GM19240 (cell line): ENCODE data around the gene PHOX2B.

Source experiments
- DNase-seq: peaks from one replicate; pipeline ENCODE4 v3.0.0; 2011; ENCODE audit warnings: low spot score; ENCODE audit not compliant: insufficient read length

Gene PHOX2B

DNA sequence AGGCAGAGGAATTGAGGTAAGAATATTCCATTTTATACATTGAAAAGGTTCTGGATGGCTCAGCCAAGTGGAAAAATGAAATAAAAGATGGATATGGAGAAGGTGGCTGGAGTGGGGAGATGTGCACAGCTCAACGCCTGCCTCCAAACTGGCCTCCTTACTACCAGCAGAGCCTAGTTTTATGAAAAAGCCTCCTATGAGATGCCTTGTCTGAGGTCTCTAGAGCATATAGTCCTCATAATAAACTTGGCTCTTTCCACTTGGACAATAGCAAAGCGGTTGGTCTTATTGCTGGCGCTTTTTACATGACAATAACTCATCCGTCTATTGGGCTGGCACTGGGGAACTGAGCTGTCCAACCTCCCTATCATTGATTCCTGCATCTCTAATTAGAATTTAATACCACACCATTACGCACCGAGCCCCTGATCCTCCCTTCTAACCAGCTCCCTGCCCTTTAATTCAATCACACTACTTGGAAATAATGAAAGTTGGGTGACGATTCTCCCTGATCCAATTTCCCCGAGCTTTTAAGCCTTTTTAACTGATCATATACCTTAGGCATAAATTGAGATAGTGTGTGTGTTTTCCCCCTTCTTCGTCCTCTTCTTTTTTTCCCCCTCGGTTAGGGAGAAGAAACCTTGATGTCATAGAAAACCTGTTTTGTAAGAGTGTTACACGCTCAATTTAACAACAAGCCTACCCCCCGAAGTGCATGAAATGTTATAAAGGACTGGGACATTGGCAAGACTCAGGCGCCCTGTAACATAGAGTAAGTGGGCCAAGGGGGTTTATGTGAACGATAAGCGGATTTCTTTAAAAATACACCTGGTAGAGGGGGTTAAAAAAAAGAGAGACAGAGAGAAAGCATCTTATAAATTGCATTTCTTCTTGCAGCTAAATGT, at the start of gene PHOX2B:
TSS of gene PHOX2B (minus strand) at position 155 of the 905 bp plus-strand sequence. CDS start at position 40, 115 bp downstream.
- DNase-seq: no peak

DNA sequence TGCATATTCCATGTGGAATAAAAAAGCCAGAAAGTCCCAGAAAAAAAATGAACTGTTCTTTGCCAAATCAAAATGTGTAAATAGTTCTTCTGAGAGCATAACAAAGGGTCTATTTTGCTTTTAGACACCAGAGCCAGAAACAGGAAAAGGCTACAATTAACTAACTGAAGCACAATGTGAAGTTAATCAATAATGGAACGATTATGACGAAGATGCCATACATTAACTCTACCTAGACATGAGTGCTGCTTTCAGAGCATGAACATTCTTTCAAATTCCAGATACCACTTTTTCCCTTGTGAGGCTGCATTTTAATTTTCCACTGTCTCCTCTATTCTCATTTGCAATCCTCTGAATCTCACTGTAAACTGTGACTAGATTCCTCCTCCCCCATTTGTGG, 48.7 kb upstream of the PHOX2B start:
- no peak for DNase-seq

DNA sequence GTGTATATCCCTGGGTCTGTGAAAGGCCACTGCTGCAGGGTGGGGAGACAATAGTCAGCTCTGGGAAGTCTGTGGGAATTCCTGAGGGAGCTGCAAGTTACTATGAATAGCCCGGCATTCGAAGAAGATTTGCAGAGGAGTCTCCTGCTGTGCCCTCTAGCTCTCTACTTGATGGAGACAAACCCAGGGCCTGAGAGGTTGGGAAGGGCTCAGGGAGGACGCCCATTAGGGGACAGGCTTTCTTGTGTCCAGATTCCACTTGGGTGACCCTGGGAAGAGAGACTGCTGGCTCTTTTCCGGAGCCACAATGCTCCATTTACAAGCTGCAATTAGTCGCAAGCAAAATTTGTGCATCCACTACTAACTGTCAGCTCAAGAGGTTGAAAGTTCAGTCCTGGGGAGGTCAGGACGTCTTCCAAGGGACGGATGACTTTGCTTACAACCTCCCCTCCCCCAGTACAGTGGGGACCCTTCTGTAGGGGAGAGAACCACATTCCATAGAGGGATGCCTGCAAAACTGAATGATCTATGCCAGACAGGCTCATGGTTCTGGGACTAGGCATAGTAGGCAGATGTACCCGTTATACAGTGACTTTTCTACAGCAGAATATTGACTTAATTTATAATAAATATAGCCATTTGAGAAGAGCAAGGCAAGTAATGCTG, 48.2 kb upstream of the PHOX2B start:
- DNase-seq: no peak

DNA sequence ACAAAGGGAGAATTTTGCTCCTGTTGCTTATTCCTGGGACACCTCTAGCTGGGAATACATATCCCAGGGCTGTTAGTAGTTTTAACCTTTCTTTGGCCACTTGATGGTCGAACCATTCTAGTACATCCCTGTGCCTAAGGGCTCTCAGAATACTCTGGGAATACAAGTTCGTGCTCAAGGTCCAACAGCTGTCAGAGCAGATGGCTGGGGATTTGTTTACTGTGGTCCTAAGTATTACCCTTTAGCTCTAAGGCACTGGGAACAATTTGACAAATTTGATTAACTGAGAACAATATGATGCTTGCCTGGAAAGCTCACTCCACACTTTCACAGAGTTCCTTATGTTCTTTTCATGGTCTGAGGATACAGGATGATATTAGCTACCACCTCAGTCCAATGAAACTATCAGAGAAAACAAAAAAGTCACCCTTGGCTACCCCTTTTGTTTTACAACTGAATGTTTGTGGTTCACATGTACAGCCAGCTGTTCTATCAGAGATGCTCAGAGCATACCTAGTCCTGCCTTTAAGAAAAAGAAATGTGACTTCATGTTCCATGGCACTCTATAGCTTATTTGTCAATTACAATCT, 47.4 kb upstream of the PHOX2B start:
- no peak for DNase-seq

DNA sequence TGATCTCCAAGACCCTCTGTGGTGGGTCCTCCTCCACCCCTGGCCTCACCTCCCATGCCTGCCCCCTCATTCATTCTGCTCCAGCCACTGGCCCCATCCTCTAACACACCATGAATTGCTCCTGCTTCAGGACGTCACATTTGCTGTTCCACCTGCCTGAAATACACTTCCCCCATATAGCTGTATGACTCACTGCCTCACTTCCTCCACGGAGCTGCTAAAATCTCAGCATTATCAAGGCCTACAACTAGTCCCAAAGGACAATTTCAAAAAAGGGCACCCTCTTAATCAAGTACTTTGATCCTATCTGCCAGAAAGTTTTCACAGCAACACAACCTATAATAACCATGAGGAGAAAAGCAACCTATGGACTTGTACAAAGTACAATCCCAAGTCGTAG, 43.6 kb upstream of the PHOX2B start:
- DNase-seq: no peak

DNA sequence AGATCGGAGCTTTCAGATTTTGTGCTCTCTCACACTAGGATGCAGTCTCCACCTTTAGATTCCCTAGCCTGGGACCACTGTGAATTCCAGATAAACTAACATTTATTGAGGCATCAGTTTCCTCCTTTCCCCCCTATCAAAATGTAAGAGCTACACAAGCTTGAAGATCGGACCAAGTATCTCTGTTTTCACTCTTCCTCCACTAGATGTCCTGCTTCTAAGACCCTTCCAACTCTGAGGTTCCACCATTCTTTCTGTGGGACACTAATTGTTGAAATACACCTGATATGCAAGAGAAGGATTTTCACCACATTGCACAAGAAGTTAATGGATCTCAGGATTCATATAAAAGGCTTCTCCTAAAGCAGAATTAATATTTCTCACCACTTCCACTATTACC, 43.0 kb upstream of the PHOX2B start:
- no peak for DNase-seq

DNA sequence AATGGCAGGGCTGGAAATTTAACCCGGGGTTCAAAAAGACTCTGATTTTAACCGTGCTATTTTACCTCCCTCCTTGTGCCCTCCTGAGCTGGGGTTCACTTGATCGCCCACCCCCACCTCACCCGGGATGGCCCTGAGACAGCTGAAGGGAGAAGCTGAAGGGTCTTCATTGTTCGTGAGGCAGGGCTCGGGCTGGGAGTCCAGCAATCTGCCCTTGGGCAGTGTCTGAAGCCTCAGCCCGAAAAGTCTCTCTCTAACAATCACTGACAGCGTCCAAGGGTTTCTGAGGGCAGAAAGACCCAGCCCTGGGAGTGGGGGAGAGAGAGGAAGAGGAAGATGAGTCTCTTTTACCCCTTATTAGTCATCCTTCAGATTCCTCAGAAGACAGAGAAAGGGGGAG, 39.4 kb upstream of the PHOX2B start:
- DNase-seq: no peak

DNA sequence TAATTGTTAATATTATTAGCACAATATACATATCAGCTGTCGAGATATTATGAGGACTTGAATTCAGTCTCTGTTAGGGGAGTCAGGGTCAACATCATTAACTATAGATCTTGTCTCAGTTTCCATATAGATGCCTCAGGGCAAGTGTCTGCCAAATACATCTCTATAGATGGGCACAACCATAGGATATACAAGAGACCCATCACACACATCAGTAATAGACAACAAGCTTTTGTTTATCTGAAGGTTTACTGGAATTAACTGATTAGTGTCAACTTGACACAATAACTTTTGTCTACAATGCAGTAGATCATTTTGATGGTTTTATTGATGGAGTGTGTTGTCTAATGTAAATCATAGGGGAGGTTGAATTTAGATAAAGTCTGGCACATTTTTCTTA, 37.1 kb upstream of the PHOX2B start:
- no peak for DNase-seq

DNA sequence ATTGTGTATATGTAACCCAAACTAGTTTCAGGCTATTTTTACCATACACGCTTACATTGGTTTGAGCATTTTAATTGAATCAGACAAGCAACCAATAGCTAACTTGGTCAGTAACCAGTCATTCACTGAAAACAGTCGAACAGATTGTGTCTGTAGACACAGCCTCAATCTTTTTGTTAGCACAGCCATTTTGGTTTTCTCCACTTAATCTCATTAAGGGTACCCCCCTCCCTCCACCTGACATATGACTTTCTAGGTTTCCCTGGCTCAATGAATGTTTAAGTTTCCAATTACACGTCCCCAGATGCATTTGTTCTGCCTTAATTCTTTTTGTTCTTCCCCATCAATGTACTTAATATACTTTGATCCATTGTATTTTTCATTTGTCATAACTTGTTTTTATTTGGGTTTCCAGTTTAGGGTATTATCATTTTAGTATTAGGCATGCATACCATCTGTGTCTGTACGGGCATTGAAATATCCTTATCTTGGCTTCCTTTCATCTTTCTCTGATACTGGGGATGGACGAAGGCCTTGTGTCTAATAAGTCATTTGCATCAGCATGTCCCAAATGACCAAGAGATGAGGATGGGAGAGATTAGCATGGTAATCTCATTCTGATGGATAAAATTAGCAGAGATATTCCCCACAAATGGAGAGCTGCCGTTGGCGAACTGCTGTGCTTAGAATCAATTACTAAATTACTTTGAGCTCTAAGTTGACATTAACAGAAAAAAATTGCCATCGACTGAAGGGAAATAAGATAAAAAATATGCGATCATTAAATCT, 35.9 kb upstream of the PHOX2B start:
- DNase-seq: no peak

DNA sequence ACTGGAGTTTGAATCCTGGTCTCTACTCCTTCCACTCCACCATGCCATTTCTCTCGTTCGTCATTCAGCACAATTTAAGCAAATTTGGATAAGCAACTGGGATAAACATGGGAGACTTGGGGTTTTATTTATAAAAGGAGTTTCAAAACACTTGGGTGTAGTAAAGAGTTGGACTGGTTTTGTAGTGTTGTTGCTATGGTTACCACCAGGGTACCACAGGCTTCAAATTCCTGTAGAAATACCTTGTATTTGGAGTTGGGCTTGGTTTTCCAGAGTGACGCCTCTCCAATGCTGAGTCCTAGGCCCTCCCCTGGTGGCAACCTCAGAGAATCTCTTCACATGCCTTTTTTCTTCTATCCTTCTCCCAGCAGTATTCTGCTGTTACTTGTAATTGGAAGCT, 27.9 kb upstream of the PHOX2B start:
- DNase-seq: no peak

DNA sequence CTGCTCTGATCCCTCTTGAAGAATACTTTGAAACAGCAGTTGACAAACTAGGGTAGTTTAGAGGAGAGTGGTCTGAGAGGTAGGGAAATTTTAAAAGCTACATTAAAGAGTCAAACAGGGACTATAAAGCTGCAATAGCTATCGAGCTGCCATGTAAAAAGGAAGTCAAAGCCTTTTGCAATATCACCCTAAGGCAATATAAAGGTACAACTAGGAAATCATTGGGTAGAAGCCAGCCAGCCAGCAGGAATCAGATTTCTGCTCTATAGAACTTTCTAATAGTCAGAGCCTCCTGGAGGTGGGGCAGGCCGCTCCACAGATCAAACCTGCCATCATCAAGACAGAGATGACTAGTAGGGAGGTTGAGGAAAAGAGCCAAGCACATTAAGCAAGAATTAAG, 15.2 kb upstream of the PHOX2B start:
- no peak for DNase-seq

DNA sequence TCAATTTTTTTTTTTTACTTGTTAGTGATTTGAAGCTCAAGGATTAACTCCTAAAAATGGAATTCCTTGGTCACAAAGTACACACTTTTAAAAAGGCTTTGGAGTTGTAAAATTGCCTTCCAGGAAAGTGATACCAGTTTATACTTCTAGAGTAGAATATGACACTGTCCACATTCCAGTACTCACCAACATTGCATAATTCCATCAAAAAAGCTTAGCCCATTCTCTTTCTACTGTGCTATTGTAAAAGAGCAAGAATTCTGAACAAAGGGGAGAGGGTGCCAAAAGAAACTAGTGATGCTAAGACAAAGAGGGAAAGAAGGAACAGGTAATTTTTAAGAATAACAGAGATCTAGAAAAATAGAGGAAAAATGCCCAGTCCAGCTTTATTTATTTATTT, 10.4 kb upstream of the PHOX2B start:
- no peak for DNase-seq

DNA sequence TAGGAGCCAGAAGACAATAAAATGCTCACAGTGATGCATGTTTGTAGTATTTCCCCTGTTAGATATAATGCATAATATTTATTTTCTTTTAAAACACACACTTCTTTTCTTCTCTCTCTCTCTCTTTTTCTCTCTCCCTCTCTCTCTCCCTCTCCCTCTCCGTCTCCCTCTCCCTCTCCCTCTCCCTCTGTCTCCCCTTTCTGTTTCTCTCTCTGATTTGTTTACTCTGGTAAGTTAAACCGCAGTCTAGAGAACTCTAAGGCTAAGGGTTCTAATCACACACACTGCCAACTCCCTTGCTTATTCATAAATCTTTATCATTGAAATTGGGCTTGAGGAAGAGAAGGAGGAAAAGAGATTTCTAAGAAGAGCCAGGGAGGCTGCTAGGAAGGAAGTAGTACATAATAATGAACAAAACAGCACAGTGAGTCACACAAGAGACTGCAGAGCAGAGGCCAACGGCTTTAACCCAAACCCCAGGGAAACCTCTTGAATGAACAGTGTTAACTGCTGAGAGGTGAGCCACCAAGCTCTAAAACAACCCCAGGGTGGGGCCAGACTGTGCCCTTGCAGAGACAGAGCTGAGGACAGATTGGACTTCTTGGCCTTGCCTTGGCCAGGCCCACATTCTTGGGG, 9.1 kb upstream of the PHOX2B start:
- no peak for DNase-seq

DNA sequence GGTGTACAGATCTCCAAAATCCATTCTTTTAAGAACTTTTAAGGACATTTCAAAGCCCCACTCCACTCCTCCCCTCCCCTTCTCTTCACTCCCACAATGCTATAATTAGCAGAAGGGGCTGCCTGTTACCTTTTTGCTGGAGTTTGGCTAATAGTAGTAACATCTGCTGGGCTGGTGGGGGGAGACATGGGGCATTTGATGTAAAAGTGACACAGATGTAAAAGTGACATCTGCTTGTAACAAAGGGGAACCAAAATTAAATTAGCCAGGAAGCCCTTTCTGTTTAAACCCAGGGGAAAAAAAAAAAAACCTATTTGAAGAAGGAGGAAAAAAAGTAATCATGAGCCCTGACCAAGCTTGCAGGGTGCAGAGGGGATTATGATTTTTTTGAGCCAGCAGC, 5.4 kb upstream of the PHOX2B start:
- DNase-seq: no peak

DNA sequence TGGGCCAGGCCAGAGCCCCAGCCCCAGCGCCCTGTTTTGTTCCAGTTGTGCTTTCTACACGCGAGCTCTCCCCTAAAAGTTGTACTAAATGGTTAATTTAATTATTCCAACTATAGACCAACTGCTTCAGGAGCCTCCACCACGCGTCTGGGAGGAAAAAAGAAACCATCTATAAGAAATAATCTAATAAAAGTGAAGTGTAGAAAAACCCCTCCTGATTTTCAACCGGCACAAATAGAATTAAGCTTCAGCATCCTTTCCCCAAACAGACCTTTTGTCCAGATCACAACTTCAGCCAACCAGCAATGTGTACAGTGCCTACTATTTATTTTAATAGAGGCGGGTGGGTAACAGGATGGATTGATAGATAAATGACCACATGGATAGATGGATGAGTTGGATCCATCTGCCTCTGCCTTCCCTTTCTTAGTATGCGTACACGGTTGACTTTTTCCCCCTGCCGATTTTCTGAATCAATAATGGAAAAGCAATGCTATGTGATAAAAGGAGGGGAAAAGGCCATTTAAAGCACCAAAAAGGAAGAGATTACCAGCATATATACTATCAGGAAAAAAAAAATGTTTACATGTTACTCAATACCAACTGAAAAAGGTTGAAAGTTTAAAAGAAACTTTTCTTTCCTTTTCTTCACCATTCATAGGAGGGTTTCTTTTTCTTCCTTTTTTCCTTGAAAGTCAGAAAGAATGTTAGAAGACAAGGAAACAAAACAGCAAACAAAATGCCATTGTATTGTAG, 3.7 kb upstream of the PHOX2B start:
- DNase-seq: no peak

DNA sequence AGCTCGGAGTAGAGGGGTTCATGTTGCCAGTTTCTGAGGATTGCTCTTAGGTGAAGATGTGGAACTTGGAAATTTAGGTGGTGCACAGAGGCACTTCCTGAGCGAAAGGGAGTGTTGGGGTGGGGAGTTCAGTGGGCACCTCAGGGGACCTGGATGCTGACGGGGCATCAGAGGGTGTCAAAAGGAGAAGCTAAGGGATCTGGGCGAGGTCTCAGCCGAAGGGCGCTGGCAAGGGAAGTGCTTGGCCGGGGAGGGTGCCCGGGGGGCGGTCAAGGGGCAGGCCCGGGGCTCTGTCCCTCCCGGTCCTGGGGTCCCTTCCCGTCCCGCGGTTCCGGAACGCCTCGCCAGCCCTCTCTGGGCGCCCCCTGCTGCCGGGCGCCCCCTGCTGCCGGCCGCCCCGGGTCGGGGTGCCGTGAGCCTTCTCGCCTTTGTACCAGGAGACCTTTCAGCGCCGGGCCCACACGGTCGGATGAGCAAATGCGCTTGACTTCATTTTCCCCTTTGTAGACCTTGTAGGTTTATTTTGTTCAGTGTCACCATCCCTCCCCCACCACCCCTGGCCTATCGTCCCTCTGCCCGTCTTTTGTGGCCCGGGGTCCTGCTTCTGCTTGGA, 3.0 kb upstream of the PHOX2B start:
- no peak for DNase-seq

DNA sequence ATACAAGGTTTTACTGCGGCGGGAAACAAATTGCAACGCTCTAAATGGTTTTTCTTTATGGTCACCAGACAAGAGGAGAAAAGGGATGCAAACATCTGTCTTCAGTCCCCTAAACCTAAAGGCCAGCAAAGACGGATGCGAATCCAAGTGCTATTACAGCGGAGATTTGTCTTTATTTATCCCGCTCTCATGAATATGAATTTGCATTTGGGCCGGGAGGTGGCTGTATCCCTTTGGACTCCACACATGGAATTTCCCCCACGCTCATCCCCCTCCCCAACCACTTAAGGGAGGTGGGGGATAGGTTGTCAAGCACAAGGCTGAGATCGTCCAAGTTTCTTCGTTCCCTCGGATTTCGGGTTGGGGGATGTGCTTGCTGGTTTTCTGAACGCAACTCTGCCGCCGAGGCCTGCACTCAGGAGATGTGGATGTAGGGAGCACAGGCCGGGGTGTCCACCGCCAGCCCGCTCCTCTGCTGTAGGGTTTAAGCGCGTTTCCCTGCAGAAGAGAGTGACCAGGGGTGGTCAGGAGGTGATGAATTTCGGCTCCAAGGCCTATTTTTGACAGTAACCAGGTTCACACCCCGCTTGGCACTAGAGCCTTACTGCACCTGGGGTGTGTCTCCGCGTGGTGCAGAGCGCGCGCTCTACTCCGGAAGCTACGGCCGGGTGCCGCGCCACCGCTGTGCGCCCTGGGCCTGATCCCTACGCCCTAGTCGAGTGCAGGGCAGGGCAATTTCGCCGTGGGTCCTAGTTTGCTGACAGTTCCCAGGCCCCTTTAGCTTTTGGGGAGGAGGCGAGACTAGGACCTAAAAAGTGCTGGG, 2.3 kb upstream of the PHOX2B start:
- DNase-seq: no peak

DNA sequence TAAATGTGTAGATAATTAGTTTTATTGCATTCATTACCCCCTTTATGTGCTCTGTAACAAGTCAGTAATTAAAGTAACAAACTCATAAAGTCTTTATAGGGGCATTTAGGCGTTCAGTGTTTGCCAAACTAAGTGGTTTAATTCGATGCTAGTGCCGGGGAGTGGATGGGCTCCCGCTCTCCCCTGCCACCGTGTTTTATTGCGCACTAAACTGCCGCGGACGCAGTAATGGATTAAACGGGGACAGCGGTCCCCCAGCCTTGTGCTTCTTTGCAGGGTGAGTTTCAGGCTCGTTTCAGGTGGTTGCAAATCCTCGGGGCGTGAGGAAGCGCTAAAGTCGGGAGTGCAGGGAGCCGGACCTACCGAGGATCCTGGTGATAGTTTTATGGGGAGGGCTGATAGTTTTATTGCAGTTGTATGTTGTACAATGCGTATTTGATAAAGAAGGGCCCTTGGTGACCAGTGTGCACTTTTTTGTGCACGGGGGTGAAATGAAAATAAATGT, 1.6 kb upstream of the PHOX2B start:
- DNase-seq: no peak

DNA sequence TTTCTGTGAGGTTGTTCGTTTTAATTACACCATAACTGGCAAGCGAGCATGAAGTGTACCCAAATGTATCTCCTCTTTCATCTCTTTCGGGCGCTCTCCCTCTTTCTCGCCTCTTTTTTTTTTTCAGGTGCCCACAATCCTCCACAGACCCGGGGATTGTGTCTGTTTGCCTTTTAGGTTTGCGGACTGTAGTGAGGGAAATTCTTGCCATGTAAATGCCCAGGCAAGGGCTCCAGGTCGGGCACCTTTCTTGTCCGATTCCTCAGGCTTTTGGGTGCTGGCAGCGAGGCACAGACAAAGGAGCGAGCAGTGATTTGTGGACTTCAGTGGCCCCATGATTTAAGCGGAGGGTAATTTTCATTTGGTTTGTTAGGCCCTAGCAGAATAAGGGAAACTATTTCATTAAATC, 1.1 kb upstream of the PHOX2B start:
- DNase-seq: no peak
